MCF 10A (cell line): ENCODE measurements around the gene SPOCK3. TPM values are rescaled to one million over a fixed set of nuclear protein-coding genes. Genes with fewer than 3 reads are reported as not detected.

Experiments used
- BruUV-seq: library from RNA; stranded (reverse); fragments of 400-500 nt; replicated peaks from 2 replicates; lab custom pipeline; 2021; lab: Mats Ljungman, UMichigan
- CTCF ChIA-PET: fragments of 300-600 bp; sonication (Branson Sonifier 250); formaldehyde crosslinking; extraction: SDS; loops from one replicate; lab custom pipeline; 2021; ENCODE audit warnings: antibody characterized with exemption, inconsistent platforms; lab: Yijun Ruan, JAX
- POLR2A ChIA-PET: fragments of 300-600, 350-650 bp; sonication (Branson Sonifier 250); formaldehyde crosslinking; extraction: SDS; loops from one replicate; lab custom pipeline; 2020; ENCODE audit warnings: antibody characterized with exemption, inconsistent platforms; lab: Yijun Ruan, JAX
- DNase-seq: peaks from one replicate; pipeline ENCODE4 v3.0.0-alpha.2; 2018; ENCODE audit not compliant: unreplicated experiment
- H3K27ac Mint-ChIP-seq: one replicate; pipeline ENCODE4 v1.8.0; 2022; ENCODE audit warnings: mild to moderate bottlenecking, low read depth, mixed read lengths; ENCODE audit not compliant: unreplicated experiment
- H3K27me3 Mint-ChIP-seq: one replicate; pipeline ENCODE4 v1.8.0; 2022; ENCODE audit warnings: mixed read lengths; ENCODE audit not compliant: insufficient read depth, unreplicated experiment
- H3K36me3 Mint-ChIP-seq: one replicate; pipeline ENCODE4 v1.8.0; 2022; ENCODE audit warnings: mild to moderate bottlenecking, moderate library complexity, mixed read lengths; ENCODE audit not compliant: insufficient read depth, unreplicated experiment
- H3K4me1 Mint-ChIP-seq: one replicate; pipeline ENCODE4 v1.8.0; 2022; ENCODE audit warnings: mixed read lengths; ENCODE audit not compliant: insufficient read depth, unreplicated experiment
- H3K4me3 Mint-ChIP-seq: one replicate; pipeline ENCODE4 v1.8.0; 2022; ENCODE audit warnings: mild to moderate bottlenecking, moderate library complexity, mixed read lengths; ENCODE audit not compliant: unreplicated experiment
- H3K9me3 Mint-ChIP-seq: one replicate; pipeline ENCODE4 v1.8.0; 2022; ENCODE audit warnings: mixed read lengths; ENCODE audit not compliant: unreplicated experiment
- intact Hi-C: fragments of 100-400 bp; cut with micrococcal nuclease; formaldehyde crosslinking; loops from 2 replicates; pipeline ENCODE4 v1.14.1; 2022
- total RNA-seq: library from RNA; stranded (reverse); gene quantifications from 2 replicates; pipeline ENCODE4 v1.2.3, GENCODE V29; 2022
- TF ChIP-seq, protein P1 (sequence below): fragments of 200-600 bp; IDR thresholded peaks from one replicate; pipeline ENCODE4 v1.8.0; 2022; ENCODE audit warnings: antibody characterized with exemption, mild to moderate bottlenecking; ENCODE audit not compliant: unreplicated experiment

SPOCK3 gene
- total RNA-seq, 1 experiment from 2014 or later = not detected

DNA sequence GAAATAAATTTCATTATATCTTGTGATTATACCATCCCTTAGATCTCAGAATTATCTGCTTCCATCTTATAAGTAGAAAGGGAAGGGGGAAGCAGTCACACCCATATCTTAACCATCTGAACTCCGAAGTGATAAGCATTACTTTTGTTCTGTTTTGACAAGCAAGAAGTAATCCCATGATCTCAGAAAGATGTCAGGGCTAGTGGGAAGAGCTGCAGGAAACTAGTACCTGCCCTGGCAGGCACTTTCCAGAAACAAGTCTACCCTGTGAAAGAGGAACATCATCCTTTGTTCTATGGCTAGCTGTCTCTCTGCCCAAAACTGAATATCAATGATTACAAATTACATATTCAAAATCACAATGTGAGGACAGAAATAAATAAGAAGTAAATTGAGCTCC lies 244.4 kb downstream of the SPOCK3 start:
- ChIA-PET POLR2A (interaction anchor here (1.0 kb wide), 1 partner anchor 1484 kb away, joined by 3 read pairs; no protein-coding TSS in a partner anchor), CTCF (interaction anchor here (0.6 to 1.0 kb wide), 3 partner anchors 32 to 631 kb away, joined by 3 to 4 read pairs (median 3); no protein-coding TSS in a partner anchor)
- no peak for DNase-seq
- Mint-ChIP-seq H3K27ac (no peak overlapping the region), H3K9me3 (no peaks in the 10 kb centered on the region), H3K27me3 (no peaks in the 10 kb centered on the region), H3K4me3 (no peak overlapping the region), H3K4me1 (no peaks in the 10 kb centered on the region), H3K36me3 (no peaks in the 10 kb centered on the region)
- no TSS peak for BruUV-seq
- TF ChIP-seq, protein P1, sequence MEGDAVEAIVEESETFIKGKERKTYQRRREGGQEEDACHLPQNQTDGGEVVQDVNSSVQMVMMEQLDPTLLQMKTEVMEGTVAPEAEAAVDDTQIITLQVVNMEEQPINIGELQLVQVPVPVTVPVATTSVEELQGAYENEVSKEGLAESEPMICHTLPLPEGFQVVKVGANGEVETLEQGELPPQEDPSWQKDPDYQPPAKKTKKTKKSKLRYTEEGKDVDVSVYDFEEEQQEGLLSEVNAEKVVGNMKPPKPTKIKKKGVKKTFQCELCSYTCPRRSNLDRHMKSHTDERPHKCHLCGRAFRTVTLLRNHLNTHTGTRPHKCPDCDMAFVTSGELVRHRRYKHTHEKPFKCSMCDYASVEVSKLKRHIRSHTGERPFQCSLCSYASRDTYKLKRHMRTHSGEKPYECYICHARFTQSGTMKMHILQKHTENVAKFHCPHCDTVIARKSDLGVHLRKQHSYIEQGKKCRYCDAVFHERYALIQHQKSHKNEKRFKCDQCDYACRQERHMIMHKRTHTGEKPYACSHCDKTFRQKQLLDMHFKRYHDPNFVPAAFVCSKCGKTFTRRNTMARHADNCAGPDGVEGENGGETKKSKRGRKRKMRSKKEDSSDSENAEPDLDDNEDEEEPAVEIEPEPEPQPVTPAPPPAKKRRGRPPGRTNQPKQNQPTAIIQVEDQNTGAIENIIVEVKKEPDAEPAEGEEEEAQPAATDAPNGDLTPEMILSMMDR = no peak
- intact Hi-C loops = no loop called here

DNA sequence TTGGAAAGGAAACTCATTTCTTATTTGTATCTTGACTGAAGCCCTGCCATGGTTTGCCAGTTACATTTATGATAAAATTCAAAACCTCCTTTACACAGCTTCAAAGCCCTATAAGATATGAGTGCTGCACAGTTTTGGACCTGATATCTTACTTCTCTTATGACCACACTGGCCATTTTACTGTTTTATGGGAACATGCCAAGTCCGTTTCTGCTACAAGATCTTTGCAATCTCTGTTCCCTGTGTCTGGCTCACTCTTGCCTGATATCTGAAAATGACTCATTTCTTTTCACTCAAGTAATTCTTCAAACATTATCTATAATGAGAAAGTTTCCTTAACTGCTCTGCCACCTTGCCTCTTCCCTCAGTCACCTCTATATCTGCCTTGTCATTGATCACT lies 247.3 kb downstream of the SPOCK3 start:
- no TSS peak for BruUV-seq
- ChIA-PET POLR2A (no interaction called here), CTCF (no interaction called here)
- intact Hi-C loops = no loop called here
- TF ChIP-seq, protein P1 = no peak
- Mint-ChIP-seq H3K9me3 (no peaks in the 10 kb centered on the region), H3K4me3 (no peak overlapping the region), H3K36me3 (no peaks in the 10 kb centered on the region), H3K4me1 (no peaks in the 10 kb centered on the region), H3K27ac (no peak overlapping the region), H3K27me3 (no peaks in the 10 kb centered on the region)
- DNase-seq = no peak

DNA sequence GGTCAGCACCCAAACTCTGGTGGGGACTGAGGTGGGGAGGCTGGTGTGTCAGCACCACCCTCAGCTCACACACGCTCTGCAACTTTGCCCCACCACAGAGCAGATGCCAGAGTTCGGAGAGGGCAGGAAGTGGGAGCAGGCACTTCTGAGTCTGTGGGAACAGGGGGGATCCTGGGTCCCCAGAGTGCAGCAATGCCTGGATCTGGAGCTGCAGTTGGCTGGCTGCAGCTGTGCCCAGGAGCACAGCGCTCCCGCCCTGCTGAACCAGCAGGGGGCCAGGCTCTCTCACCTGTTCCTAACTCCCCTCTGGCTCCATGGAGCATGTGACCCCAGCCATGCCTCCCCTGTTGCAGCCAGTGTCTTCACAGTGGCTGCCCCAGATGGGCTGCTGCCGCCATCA lies 252.4 kb downstream of the SPOCK3 start:
- H3K27me3 Mint-ChIP-seq = no peaks in the 10 kb centered on the region
- POLR2A ChIA-PET = no interaction called here
- H3K9me3 Mint-ChIP-seq = no peaks in the 10 kb centered on the region
- no TSS peak for BruUV-seq
- intact Hi-C loops = no loop called here
- H3K27ac Mint-ChIP-seq = no peak overlapping the region
- TF ChIP-seq, protein P1 = no peak
- no peak overlapping the region for H3K4me3 Mint-ChIP-seq
- DNase-seq = no peak
- H3K36me3 Mint-ChIP-seq = no peaks in the 10 kb centered on the region
- CTCF ChIA-PET = no interaction called here
- no peaks in the 10 kb centered on the region for H3K4me1 Mint-ChIP-seq

DNA sequence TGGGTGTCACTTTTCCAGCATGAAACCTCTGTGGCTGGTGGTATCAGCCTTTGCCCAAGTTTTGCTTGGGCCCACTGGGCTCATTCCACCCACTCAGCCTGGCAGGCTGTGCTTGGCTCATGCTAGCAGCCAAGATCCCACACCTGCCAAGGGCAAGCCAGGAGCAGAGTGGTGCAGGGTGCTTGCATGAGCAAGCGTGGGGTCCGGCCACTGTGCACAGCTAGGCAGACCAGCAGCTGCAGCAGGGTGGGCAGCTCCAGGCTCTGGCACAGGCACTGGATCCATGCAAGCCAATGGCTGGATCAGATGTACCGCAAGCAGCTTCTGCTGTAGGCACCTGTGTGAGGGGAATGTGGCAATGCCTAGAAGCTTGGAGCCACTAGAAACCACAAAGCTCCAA lies 253.9 kb downstream of the SPOCK3 start:
- TF ChIP-seq, protein P1 = no peak
- Mint-ChIP-seq H3K4me1 (no peaks in the 10 kb centered on the region), H3K27ac (no peak overlapping the region), H3K27me3 (no peaks in the 10 kb centered on the region), H3K9me3 (peaks cover 11% of the 10 kb centered on the region), H3K4me3 (no peak overlapping the region), H3K36me3 (no peaks in the 10 kb centered on the region)
- BruUV-seq = no TSS peak
- CTCF ChIA-PET = interaction anchor here (0.6 to 1.0 kb wide), 5 partner anchors 10 to 1403 kb away, joined by 3 to 4 read pairs (median 3); no protein-coding TSS in a partner anchor
- intact Hi-C loops = no loop called here
- POLR2A ChIA-PET = no interaction called here
- no peak for DNase-seq
